ENCODE measurements around the gene USP17L10.
"Not testable (repeated sequence)": the region's sequence is repeated elsewhere in the genome, so short reads cannot be mapped to it uniquely, and the experiment has no call there.

GRCh38 chr4:9238461-9238860 is 28.0 kb downstream of the USP17L10 start:
- TF ChIP-seq, protein P1, sequence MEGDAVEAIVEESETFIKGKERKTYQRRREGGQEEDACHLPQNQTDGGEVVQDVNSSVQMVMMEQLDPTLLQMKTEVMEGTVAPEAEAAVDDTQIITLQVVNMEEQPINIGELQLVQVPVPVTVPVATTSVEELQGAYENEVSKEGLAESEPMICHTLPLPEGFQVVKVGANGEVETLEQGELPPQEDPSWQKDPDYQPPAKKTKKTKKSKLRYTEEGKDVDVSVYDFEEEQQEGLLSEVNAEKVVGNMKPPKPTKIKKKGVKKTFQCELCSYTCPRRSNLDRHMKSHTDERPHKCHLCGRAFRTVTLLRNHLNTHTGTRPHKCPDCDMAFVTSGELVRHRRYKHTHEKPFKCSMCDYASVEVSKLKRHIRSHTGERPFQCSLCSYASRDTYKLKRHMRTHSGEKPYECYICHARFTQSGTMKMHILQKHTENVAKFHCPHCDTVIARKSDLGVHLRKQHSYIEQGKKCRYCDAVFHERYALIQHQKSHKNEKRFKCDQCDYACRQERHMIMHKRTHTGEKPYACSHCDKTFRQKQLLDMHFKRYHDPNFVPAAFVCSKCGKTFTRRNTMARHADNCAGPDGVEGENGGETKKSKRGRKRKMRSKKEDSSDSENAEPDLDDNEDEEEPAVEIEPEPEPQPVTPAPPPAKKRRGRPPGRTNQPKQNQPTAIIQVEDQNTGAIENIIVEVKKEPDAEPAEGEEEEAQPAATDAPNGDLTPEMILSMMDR (conservative IDR thresholded peaks at IDR 0.05): not testable (repeated sequence)
- not testable (repeated sequence) for TF ChIP-seq ZFX (IDR thresholded peaks at IDR 0.05)

All from C4-2B (cell line).